GM23338 (cell line): ENCODE results near the gene PKLR. TPM values are rescaled to one million over a fixed set of nuclear protein-coding genes. Genes with fewer than 3 reads are reported as not detected.

Experiments
- ATAC-seq: fragments of 200-7000 bp; cut with Tn5 transposase; 3 replicates; pipeline ENCODE4 v1.9.1; 2020
- DNase-seq: peaks from one replicate; pipeline ENCODE4 v3.0.0-alpha.2; 2015; ENCODE audit warnings: low spot score
- H2AFZ ChIP-seq: fragments of 200-600 bp; sonication (generic); 2 replicates; pipeline ENCODE4 v1.8.0; 2016; ENCODE audit warnings: antibody characterized with exemption, mild to moderate bottlenecking, moderate library complexity
- H3F3A ChIP-seq: fragments of 200-600 bp; sonication (generic); replicated peaks from 2 replicates; pipeline ENCODE4 v1.8.0; 2017; ENCODE audit warnings: antibody characterized with exemption, mixed run types, low read depth
- H3K27ac ChIP-seq: fragments of 200-600 bp; sonication (generic); 2 replicates; pipeline ENCODE4 v1.6.1; 2016; ENCODE audit warnings: low read depth
- H3K27me3 ChIP-seq: fragments of 200-600 bp; sonication (generic); 2 replicates; pipeline ENCODE4 v1.8.0; 2016; ENCODE audit warnings: mild to moderate bottlenecking, mixed run types, moderate library complexity; ENCODE audit not compliant: insufficient read depth
- H3K36me3 ChIP-seq: fragments of 200-600 bp; sonication (generic); 2 replicates; pipeline ENCODE4 v1.8.0; 2016; ENCODE audit warnings: mild to moderate bottlenecking; ENCODE audit not compliant: insufficient read depth
- H3K4me1 ChIP-seq: fragments of 200-600 bp; sonication (generic); 2 replicates; pipeline ENCODE4 v1.8.0; 2016; ENCODE audit warnings: mild to moderate bottlenecking, moderate library complexity; ENCODE audit not compliant: insufficient read depth
- H3K4me2 ChIP-seq: fragments of 200-600 bp; sonication (generic); 2 replicates; pipeline ENCODE4 v1.7.1; 2017; ENCODE audit warnings: mixed run types
- H3K4me3 ChIP-seq: fragments of 200-600 bp; sonication (generic); 2 replicates; pipeline ENCODE4 v1.6.1; 2016; ENCODE audit warnings: mixed run types
- H3K79me2 ChIP-seq: fragments of 200-600 bp; sonication (generic); replicated peaks from 2 replicates; pipeline ENCODE4 v1.8.0; 2017; ENCODE audit warnings: mild to moderate bottlenecking; ENCODE audit not compliant: insufficient read depth
- H3K9me2 ChIP-seq: fragments of 200-600 bp; sonication (generic); 2 replicates; pipeline ENCODE4 v1.8.0; 2017; ENCODE audit not compliant: insufficient read depth
- H4K20me1 ChIP-seq: fragments of 200-600 bp; sonication (generic); replicated peaks from 2 replicates; pipeline ENCODE4 v1.8.0; 2017; ENCODE audit warnings: mild to moderate bottlenecking; ENCODE audit not compliant: insufficient read depth
- H3K27ac Mint-ChIP-seq: 2 replicates; pipeline ENCODE4 v1.8.0; 2020; ENCODE audit warnings: inconsistent platforms, mild to moderate bottlenecking, moderate library complexity, mixed read lengths
- H3K27me3 Mint-ChIP-seq: 3 replicates; pipeline ENCODE4 v1.8.0; 2022; ENCODE audit warnings: low read depth, mild to moderate bottlenecking, moderate library complexity, mixed read lengths, inconsistent platforms; ENCODE audit not compliant: insufficient read depth, poor library complexity
- H3K36me3 Mint-ChIP-seq: 3 replicates; pipeline ENCODE4 v1.8.0; 2021; ENCODE audit warnings: low read depth, mild to moderate bottlenecking, inconsistent platforms, moderate library complexity, mixed read lengths
- H3K4me1 Mint-ChIP-seq: 3 replicates; pipeline ENCODE4 v1.8.0; 2020; ENCODE audit warnings: mild to moderate bottlenecking, inconsistent platforms, mixed read lengths
- H3K4me3 Mint-ChIP-seq: 3 replicates; pipeline ENCODE4 v1.8.0; 2021; ENCODE audit warnings: moderate library complexity, mild to moderate bottlenecking, inconsistent platforms, mixed read lengths
- H3K9me3 Mint-ChIP-seq: 3 replicates; pipeline ENCODE4 v1.8.0; 2020; ENCODE audit warnings: moderate library complexity, mild to moderate bottlenecking, inconsistent platforms, mixed read lengths
- CREB1 ChIP-seq: fragments of 250-450 bp; sonication (Bioruptor Pico); IDR thresholded peaks from 2 replicates; pipeline ENCODE4 v1.5.0; 2020; ENCODE audit warnings: low read depth, mild to moderate bottlenecking, moderate library complexity
- EZH2 ChIP-seq: fragments of 200-600 bp; sonication (generic); IDR thresholded peaks from one replicate; pipeline ENCODE4 v1.8.0; 2017; ENCODE audit warnings: antibody characterized with exemption, mild to moderate bottlenecking, low read depth; ENCODE audit not compliant: unreplicated experiment
- EZH2phosphoT487 ChIP-seq: fragments of 200-600 bp; sonication (generic); IDR thresholded peaks from one replicate; pipeline ENCODE4 v1.8.1; 2018; ENCODE audit warnings: antibody characterized with exemption; ENCODE audit not compliant: unreplicated experiment
- JUNB ChIP-seq: IDR thresholded peaks from one replicate; pipeline ENCODE4 v1.6.1; 2016; ENCODE audit warnings: antibody characterized with exemption; ENCODE audit not compliant: unreplicated experiment
- NANOG ChIP-seq: IDR thresholded peaks from 2 replicates; pipeline ENCODE4 v1.6.1; 2016; ENCODE audit warnings: antibody characterized with exemption, borderline replicate concordance
- POLR2AphosphoS5 ChIP-seq: IDR thresholded peaks from 2 replicates; pipeline ENCODE4 v1.6.1; 2016; ENCODE audit warnings: antibody characterized with exemption, low read depth
- STAT1 ChIP-seq: IDR thresholded peaks from one replicate; pipeline ENCODE4 v1.6.1; 2016; ENCODE audit warnings: antibody characterized with exemption; ENCODE audit not compliant: unreplicated experiment
- ZNF114 ChIP-seq: fragments of 250-450 bp; sonication (Bioruptor Pico); IDR thresholded peaks from 2 replicates; pipeline ENCODE4 v1.5.0; 2020; ENCODE audit warnings: mild to moderate bottlenecking, moderate library complexity
- ZNF331 ChIP-seq: fragments of 250-450 bp; sonication (Bioruptor Pico); IDR thresholded peaks from 2 replicates; pipeline ENCODE4 v1.5.0; 2020; ENCODE audit warnings: low read depth, mild to moderate bottlenecking, moderate library complexity
- polyA plus RNA-seq: library from polyadenylated mRNA; unstranded; fragments of >200 nt; fragmentation: Nextera tagmentation; extraction: Ambion mirVana; gene quantifications from 2 replicates; pipeline ENCODE4 v1.2.1, GENCODE V29; 2016
- total RNA-seq: library from RNA; depleted of rRNA; stranded (reverse); fragments of >200 nt; shearing (Covaris generic); gene quantifications from 2 replicates; pipeline ENCODE4 v1.2.3, GENCODE V29; 2014
- TF ChIP-seq, protein P1 (sequence below): IDR thresholded peaks from 2 replicates; pipeline ENCODE4 v1.6.1; 2016; ENCODE audit warnings: antibody characterized with exemption
- TF ChIP-seq, protein P2 (sequence below): fragments of 250-450 bp; sonication (Bioruptor Pico); IDR thresholded peaks from 2 replicates; pipeline ENCODE4 v1.5.0; 2020; ENCODE audit warnings: mild to moderate bottlenecking, moderate library complexity
- TF ChIP-seq, protein P3 (sequence below): IDR thresholded peaks from one replicate; pipeline ENCODE4 v1.6.1; 2018; ENCODE audit warnings: antibody characterized with exemption; ENCODE audit not compliant: unreplicated experiment
- TF ChIP-seq, protein P4 (sequence below), 2 experiments: fragments of 200-600 bp in 1 of 2; sonication (generic) in 1 of 2; conservative IDR thresholded peaks; 2 replicates each; pipeline versions ENCODE4 v1.5.1 to v1.6.1; 2016 to 2017; ENCODE audit warnings: antibody characterized with exemption in 2 of 2, low read depth in 2 of 2, mild to moderate bottlenecking in 2 of 2, moderate library complexity in 1 of 2

PKLR gene
- total and polyA plus RNA-seq, 2 experiments from 2014 or later = 2.0 to 3.7 TPM

DNA sequence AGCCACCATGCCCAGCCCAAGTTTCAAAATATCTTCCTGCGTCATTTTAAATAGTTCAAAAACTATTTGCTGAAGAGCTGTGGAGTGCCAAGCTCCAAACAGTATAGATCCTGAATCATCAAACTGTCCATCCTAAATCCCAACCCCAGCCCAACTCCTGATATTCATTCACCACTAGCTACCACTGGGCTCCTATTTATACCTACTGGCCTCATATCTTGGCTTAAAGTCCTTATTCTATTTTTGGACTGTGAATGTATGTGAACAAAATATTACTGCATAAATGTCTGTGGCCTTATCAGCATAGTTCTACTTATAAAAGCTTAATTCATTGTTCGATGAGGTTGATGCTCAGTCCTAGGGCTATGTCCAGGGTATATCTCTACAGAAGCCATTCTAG, 33.9 kb downstream of the PKLR start:
- Histone ChIP-seq H3K79me2 (peaks cover 28% of the 10 kb centered on the region), H3K4me3 (no peak overlapping the region), H3K36me3 (peaks cover 79% of the 10 kb centered on the region), H3K4me2 (no peak overlapping the region), H3K27ac (no peak overlapping the region), H3K27me3 (no peaks in the 10 kb centered on the region), H4K20me1 (peaks cover 29% of the 10 kb centered on the region), H3K4me1 (peaks cover 8% of the 10 kb centered on the region), H2AFZ (no peak overlapping the region), H3K9me2 (no peaks in the 10 kb centered on the region), H3F3A (peaks cover 78% of the 10 kb centered on the region)
- no peak overlapping the region for H3K27ac Mint-ChIP-seq
- ATAC-seq (no peak), DNase-seq (no peak)
- no peak overlapping the region for H3K4me3 Mint-ChIP-seq
- TF ChIP-seq ZNF331 (CRISPR knock-in tag) (no peak), POLR2AphosphoS5 (no peak), EZH2 (no peak), EZH2phosphoT487 (no peak), CREB1 (no peak), STAT1 (no peak), NANOG (no peak), JUNB (no peak), ZNF114 (no peak)
- TF ChIP-seq, protein P1, sequence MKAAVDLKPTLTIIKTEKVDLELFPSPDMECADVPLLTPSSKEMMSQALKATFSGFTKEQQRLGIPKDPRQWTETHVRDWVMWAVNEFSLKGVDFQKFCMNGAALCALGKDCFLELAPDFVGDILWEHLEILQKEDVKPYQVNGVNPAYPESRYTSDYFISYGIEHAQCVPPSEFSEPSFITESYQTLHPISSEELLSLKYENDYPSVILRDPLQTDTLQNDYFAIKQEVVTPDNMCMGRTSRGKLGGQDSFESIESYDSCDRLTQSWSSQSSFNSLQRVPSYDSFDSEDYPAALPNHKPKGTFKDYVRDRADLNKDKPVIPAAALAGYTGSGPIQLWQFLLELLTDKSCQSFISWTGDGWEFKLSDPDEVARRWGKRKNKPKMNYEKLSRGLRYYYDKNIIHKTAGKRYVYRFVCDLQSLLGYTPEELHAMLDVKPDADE = no peak
- TF ChIP-seq, protein P2, sequence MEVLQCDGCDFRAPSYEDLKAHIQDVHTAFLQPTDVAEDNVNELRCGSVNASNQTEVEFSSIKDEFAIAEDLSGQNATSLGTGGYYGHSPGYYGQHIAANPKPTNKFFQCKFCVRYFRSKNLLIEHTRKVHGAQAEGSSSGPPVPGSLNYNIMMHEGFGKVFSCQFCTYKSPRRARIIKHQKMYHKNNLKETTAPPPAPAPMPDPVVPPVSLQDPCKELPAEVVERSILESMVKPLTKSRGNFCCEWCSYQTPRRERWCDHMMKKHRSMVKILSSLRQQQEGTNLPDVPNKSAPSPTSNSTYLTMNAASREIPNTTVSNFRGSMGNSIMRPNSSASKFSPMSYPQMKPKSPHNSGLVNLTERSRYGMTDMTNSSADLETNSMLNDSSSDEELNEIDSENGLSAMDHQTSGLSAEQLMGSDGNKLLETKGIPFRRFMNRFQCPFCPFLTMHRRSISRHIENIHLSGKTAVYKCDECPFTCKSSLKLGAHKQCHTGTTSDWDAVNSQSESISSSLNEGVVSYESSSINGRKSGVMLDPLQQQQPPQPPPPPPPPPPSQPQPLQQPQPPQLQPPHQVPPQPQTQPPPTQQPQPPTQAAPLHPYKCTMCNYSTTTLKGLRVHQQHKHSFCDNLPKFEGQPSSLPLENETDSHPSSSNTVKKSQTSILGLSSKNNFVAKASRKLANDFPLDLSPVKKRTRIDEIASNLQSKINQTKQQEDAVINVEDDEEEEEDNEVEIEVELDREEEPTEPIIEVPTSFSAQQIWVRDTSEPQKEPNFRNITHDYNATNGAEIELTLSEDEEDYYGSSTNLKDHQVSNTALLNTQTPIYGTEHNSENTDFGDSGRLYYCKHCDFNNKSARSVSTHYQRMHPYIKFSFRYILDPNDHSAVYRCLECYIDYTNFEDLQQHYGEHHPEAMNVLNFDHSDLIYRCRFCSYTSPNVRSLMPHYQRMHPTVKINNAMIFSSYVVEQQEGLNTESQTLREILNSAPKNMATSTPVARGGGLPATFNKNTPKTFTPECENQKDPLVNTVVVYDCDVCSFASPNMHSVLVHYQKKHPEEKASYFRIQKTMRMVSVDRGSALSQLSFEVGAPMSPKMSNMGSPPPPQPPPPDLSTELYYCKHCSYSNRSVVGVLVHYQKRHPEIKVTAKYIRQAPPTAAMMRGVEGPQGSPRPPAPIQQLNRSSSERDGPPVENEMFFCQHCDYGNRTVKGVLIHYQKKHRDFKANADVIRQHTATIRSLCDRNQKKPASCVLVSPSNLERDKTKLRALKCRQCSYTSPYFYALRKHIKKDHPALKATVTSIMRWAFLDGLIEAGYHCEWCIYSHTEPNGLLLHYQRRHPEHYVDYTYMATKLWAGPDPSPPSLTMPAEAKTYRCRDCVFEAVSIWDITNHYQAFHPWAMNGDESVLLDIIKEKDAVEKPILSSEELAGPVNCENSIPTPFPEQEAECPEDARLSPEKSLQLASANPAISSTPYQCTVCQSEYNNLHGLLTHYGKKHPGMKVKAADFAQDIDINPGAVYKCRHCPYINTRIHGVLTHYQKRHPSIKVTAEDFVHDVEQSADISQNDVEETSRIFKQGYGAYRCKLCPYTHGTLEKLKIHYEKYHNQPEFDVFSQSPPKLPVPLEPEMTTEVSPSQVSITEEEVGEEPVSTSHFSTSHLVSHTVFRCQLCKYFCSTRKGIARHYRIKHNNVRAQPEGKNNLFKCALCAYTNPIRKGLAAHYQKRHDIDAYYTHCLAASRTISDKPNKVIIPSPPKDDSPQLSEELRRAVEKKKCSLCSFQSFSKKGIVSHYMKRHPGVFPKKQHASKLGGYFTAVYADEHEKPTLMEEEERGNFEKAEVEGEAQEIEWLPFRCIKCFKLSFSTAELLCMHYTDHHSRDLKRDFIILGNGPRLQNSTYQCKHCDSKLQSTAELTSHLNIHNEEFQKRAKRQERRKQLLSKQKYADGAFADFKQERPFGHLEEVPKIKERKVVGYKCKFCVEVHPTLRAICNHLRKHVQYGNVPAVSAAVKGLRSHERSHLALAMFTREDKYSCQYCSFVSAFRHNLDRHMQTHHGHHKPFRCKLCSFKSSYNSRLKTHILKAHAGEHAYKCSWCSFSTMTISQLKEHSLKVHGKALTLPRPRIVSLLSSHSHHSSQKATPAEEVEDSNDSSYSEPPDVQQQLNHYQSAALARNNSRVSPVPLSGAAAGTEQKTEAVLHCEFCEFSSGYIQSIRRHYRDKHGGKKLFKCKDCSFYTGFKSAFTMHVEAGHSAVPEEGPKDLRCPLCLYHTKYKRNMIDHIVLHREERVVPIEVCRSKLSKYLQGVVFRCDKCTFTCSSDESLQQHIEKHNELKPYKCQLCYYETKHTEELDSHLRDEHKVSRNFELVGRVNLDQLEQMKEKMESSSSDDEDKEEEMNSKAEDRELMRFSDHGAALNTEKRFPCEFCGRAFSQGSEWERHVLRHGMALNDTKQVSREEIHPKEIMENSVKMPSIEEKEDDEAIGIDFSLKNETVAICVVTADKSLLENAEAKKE (CRISPR knock-in tag) = no peak
- TF ChIP-seq, protein P3, sequence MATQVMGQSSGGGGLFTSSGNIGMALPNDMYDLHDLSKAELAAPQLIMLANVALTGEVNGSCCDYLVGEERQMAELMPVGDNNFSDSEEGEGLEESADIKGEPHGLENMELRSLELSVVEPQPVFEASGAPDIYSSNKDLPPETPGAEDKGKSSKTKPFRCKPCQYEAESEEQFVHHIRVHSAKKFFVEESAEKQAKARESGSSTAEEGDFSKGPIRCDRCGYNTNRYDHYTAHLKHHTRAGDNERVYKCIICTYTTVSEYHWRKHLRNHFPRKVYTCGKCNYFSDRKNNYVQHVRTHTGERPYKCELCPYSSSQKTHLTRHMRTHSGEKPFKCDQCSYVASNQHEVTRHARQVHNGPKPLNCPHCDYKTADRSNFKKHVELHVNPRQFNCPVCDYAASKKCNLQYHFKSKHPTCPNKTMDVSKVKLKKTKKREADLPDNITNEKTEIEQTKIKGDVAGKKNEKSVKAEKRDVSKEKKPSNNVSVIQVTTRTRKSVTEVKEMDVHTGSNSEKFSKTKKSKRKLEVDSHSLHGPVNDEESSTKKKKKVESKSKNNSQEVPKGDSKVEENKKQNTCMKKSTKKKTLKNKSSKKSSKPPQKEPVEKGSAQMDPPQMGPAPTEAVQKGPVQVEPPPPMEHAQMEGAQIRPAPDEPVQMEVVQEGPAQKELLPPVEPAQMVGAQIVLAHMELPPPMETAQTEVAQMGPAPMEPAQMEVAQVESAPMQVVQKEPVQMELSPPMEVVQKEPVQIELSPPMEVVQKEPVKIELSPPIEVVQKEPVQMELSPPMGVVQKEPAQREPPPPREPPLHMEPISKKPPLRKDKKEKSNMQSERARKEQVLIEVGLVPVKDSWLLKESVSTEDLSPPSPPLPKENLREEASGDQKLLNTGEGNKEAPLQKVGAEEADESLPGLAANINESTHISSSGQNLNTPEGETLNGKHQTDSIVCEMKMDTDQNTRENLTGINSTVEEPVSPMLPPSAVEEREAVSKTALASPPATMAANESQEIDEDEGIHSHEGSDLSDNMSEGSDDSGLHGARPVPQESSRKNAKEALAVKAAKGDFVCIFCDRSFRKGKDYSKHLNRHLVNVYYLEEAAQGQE = no peak
- TF ChIP-seq, protein P4, sequence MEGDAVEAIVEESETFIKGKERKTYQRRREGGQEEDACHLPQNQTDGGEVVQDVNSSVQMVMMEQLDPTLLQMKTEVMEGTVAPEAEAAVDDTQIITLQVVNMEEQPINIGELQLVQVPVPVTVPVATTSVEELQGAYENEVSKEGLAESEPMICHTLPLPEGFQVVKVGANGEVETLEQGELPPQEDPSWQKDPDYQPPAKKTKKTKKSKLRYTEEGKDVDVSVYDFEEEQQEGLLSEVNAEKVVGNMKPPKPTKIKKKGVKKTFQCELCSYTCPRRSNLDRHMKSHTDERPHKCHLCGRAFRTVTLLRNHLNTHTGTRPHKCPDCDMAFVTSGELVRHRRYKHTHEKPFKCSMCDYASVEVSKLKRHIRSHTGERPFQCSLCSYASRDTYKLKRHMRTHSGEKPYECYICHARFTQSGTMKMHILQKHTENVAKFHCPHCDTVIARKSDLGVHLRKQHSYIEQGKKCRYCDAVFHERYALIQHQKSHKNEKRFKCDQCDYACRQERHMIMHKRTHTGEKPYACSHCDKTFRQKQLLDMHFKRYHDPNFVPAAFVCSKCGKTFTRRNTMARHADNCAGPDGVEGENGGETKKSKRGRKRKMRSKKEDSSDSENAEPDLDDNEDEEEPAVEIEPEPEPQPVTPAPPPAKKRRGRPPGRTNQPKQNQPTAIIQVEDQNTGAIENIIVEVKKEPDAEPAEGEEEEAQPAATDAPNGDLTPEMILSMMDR (conservative IDR thresholded peaks at IDR 0.05; ENCODE audit: low read depth in 2 of 2) = no peak
- H3K9me3 Mint-ChIP-seq = 0 out of 3 replicates have a peak, but pooled peaks cover under 1% of the 10 kb centered on the region
- peaks cover 13% of the 10 kb centered on the region; the same call in 2 of the 3 replicates for H3K4me1 Mint-ChIP-seq
- H3K36me3 Mint-ChIP-seq = peaks cover 96% of the 10 kb centered on the region
- peaks cover 15% of the 10 kb centered on the region for H3K27me3 Mint-ChIP-seq
